IMR-90 (cell line): Measurements from ENCODE around the gene KCNQ5.

ENCODE experiments used
- BHLHE40 ChIP-seq: fragments of 150-350 bp; IDR thresholded peaks from 2 replicates; pipeline ENCODE4 v1.6.1; 2016; ENCODE audit warnings: mild to moderate bottlenecking, low read depth, low read length
- CEBPB ChIP-seq: IDR thresholded peaks from 2 replicates; pipeline ENCODE4 v1.6.1; 2012; ENCODE audit warnings: low read depth, low read length, improper control_type of control experiment
- MAFK ChIP-seq: IDR thresholded peaks from 2 replicates; pipeline ENCODE4 v1.6.1; 2012; ENCODE audit warnings: low read depth, low read length, improper control_type of control experiment
- MXI1 ChIP-seq: IDR thresholded peaks from 2 replicates; pipeline ENCODE4 v1.6.1; 2012; ENCODE audit warnings: low read depth, mild to moderate bottlenecking, low read length, moderate library complexity, borderline replicate concordance
- POLR2A ChIP-seq: IDR thresholded peaks from 2 replicates; pipeline ENCODE4 v1.6.1; 2012; ENCODE audit warnings: mild to moderate bottlenecking, low read depth, low read length
- RCOR1 ChIP-seq: IDR thresholded peaks from 2 replicates; pipeline ENCODE4 v1.6.1; 2012; ENCODE audit warnings: mild to moderate bottlenecking, low read length, improper control_type of control experiment; ENCODE audit not compliant: insufficient replicate concordance
- SMC3 ChIP-seq: fragments of 150-350 bp; IDR thresholded peaks from 2 replicates; pipeline ENCODE4 v1.6.1; 2016; ENCODE audit warnings: low read depth, mild to moderate bottlenecking, antibody characterized with exemption, low read length, moderate library complexity
- TF ChIP-seq, protein P1 (sequence below): conservative IDR thresholded peaks from 2 replicates; pipeline ENCODE4 v1.5.1; 2012; ENCODE audit warnings: mild to moderate bottlenecking, low read depth, low read length, improper control_type of control experiment

- TF ChIP-seq POLR2A (no peak), MAFK (no peak), RCOR1 (no peak), CEBPB (no peak), MXI1 (no peak), SMC3 (no peak), BHLHE40 (no peak)
- TF ChIP-seq, protein P1, sequence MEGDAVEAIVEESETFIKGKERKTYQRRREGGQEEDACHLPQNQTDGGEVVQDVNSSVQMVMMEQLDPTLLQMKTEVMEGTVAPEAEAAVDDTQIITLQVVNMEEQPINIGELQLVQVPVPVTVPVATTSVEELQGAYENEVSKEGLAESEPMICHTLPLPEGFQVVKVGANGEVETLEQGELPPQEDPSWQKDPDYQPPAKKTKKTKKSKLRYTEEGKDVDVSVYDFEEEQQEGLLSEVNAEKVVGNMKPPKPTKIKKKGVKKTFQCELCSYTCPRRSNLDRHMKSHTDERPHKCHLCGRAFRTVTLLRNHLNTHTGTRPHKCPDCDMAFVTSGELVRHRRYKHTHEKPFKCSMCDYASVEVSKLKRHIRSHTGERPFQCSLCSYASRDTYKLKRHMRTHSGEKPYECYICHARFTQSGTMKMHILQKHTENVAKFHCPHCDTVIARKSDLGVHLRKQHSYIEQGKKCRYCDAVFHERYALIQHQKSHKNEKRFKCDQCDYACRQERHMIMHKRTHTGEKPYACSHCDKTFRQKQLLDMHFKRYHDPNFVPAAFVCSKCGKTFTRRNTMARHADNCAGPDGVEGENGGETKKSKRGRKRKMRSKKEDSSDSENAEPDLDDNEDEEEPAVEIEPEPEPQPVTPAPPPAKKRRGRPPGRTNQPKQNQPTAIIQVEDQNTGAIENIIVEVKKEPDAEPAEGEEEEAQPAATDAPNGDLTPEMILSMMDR = no peak
Measured at GRCh38 chr6:72890671-72891070, 268.8 kb downstream of the KCNQ5 start.
